GM23338 (cell line): Measurements from ENCODE around the gene TAF1A. TPM values are rescaled to one million over a fixed set of nuclear protein-coding genes. Genes with fewer than 3 reads are reported as not detected.

Experiments used
- ATAC-seq: fragments of 200-7000 bp; cut with Tn5 transposase; 3 replicates; pipeline ENCODE4 v1.9.1; 2020
- DNase-seq: peaks from one replicate; pipeline ENCODE4 v3.0.0-alpha.2; 2015; ENCODE audit warnings: low spot score
- H2AFZ ChIP-seq: fragments of 200-600 bp; sonication (generic); 2 replicates; pipeline ENCODE4 v1.8.0; 2016; ENCODE audit warnings: antibody characterized with exemption, mild to moderate bottlenecking, moderate library complexity
- H3F3A ChIP-seq: fragments of 200-600 bp; sonication (generic); replicated peaks from 2 replicates; pipeline ENCODE4 v1.8.0; 2017; ENCODE audit warnings: antibody characterized with exemption, mixed run types, low read depth
- H3K27ac ChIP-seq: fragments of 200-600 bp; sonication (generic); 2 replicates; pipeline ENCODE4 v1.6.1; 2016; ENCODE audit warnings: low read depth
- H3K27me3 ChIP-seq: fragments of 200-600 bp; sonication (generic); 2 replicates; pipeline ENCODE4 v1.8.0; 2016; ENCODE audit warnings: mild to moderate bottlenecking, mixed run types, moderate library complexity; ENCODE audit not compliant: insufficient read depth
- H3K36me3 ChIP-seq: fragments of 200-600 bp; sonication (generic); 2 replicates; pipeline ENCODE4 v1.8.0; 2016; ENCODE audit warnings: mild to moderate bottlenecking; ENCODE audit not compliant: insufficient read depth
- H3K4me1 ChIP-seq: fragments of 200-600 bp; sonication (generic); 2 replicates; pipeline ENCODE4 v1.8.0; 2016; ENCODE audit warnings: mild to moderate bottlenecking, moderate library complexity; ENCODE audit not compliant: insufficient read depth
- H3K4me2 ChIP-seq: fragments of 200-600 bp; sonication (generic); 2 replicates; pipeline ENCODE4 v1.7.1; 2017; ENCODE audit warnings: mixed run types
- H3K4me3 ChIP-seq: fragments of 200-600 bp; sonication (generic); 2 replicates; pipeline ENCODE4 v1.6.1; 2016; ENCODE audit warnings: mixed run types
- H3K79me2 ChIP-seq: fragments of 200-600 bp; sonication (generic); replicated peaks from 2 replicates; pipeline ENCODE4 v1.8.0; 2017; ENCODE audit warnings: mild to moderate bottlenecking; ENCODE audit not compliant: insufficient read depth
- H3K9me2 ChIP-seq: fragments of 200-600 bp; sonication (generic); 2 replicates; pipeline ENCODE4 v1.8.0; 2017; ENCODE audit not compliant: insufficient read depth
- H4K20me1 ChIP-seq: fragments of 200-600 bp; sonication (generic); replicated peaks from 2 replicates; pipeline ENCODE4 v1.8.0; 2017; ENCODE audit warnings: mild to moderate bottlenecking; ENCODE audit not compliant: insufficient read depth
- H3K27ac Mint-ChIP-seq: 2 replicates; pipeline ENCODE4 v1.8.0; 2020; ENCODE audit warnings: inconsistent platforms, mild to moderate bottlenecking, moderate library complexity, mixed read lengths
- H3K27me3 Mint-ChIP-seq: 3 replicates; pipeline ENCODE4 v1.8.0; 2022; ENCODE audit warnings: low read depth, mild to moderate bottlenecking, moderate library complexity, mixed read lengths, inconsistent platforms; ENCODE audit not compliant: insufficient read depth, poor library complexity
- H3K36me3 Mint-ChIP-seq: 3 replicates; pipeline ENCODE4 v1.8.0; 2021; ENCODE audit warnings: low read depth, mild to moderate bottlenecking, inconsistent platforms, moderate library complexity, mixed read lengths
- H3K4me1 Mint-ChIP-seq: 3 replicates; pipeline ENCODE4 v1.8.0; 2020; ENCODE audit warnings: mild to moderate bottlenecking, inconsistent platforms, mixed read lengths
- H3K4me3 Mint-ChIP-seq: 3 replicates; pipeline ENCODE4 v1.8.0; 2021; ENCODE audit warnings: moderate library complexity, mild to moderate bottlenecking, inconsistent platforms, mixed read lengths
- H3K9me3 Mint-ChIP-seq: 3 replicates; pipeline ENCODE4 v1.8.0; 2020; ENCODE audit warnings: moderate library complexity, mild to moderate bottlenecking, inconsistent platforms, mixed read lengths
- CREB1 ChIP-seq: fragments of 250-450 bp; sonication (Bioruptor Pico); IDR thresholded peaks from 2 replicates; pipeline ENCODE4 v1.5.0; 2020; ENCODE audit warnings: low read depth, mild to moderate bottlenecking, moderate library complexity
- EZH2 ChIP-seq: fragments of 200-600 bp; sonication (generic); IDR thresholded peaks from one replicate; pipeline ENCODE4 v1.8.0; 2017; ENCODE audit warnings: antibody characterized with exemption, mild to moderate bottlenecking, low read depth; ENCODE audit not compliant: unreplicated experiment
- EZH2phosphoT487 ChIP-seq: fragments of 200-600 bp; sonication (generic); IDR thresholded peaks from one replicate; pipeline ENCODE4 v1.8.1; 2018; ENCODE audit warnings: antibody characterized with exemption; ENCODE audit not compliant: unreplicated experiment
- JUNB ChIP-seq: IDR thresholded peaks from one replicate; pipeline ENCODE4 v1.6.1; 2016; ENCODE audit warnings: antibody characterized with exemption; ENCODE audit not compliant: unreplicated experiment
- NANOG ChIP-seq: IDR thresholded peaks from 2 replicates; pipeline ENCODE4 v1.6.1; 2016; ENCODE audit warnings: antibody characterized with exemption, borderline replicate concordance
- POLR2AphosphoS5 ChIP-seq: IDR thresholded peaks from 2 replicates; pipeline ENCODE4 v1.6.1; 2016; ENCODE audit warnings: antibody characterized with exemption, low read depth
- STAT1 ChIP-seq: IDR thresholded peaks from one replicate; pipeline ENCODE4 v1.6.1; 2016; ENCODE audit warnings: antibody characterized with exemption; ENCODE audit not compliant: unreplicated experiment
- ZNF114 ChIP-seq: fragments of 250-450 bp; sonication (Bioruptor Pico); IDR thresholded peaks from 2 replicates; pipeline ENCODE4 v1.5.0; 2020; ENCODE audit warnings: mild to moderate bottlenecking, moderate library complexity
- ZNF331 ChIP-seq: fragments of 250-450 bp; sonication (Bioruptor Pico); IDR thresholded peaks from 2 replicates; pipeline ENCODE4 v1.5.0; 2020; ENCODE audit warnings: low read depth, mild to moderate bottlenecking, moderate library complexity
- polyA plus RNA-seq: library from polyadenylated mRNA; unstranded; fragments of >200 nt; fragmentation: Nextera tagmentation; extraction: Ambion mirVana; gene quantifications from 2 replicates; pipeline ENCODE4 v1.2.1, GENCODE V29; 2016
- total RNA-seq: library from RNA; depleted of rRNA; stranded (reverse); fragments of >200 nt; shearing (Covaris generic); gene quantifications from 2 replicates; pipeline ENCODE4 v1.2.3, GENCODE V29; 2014
- TF ChIP-seq, protein P1 (sequence below), 2 experiments: fragments of 200-600 bp in 1 of 2; sonication (generic) in 1 of 2; conservative IDR thresholded peaks; 2 replicates each; pipeline versions ENCODE4 v1.5.1 to v1.6.1; 2016 to 2017; ENCODE audit warnings: antibody characterized with exemption in 2 of 2, low read depth in 2 of 2, mild to moderate bottlenecking in 2 of 2, moderate library complexity in 1 of 2
- TF ChIP-seq, protein P2 (sequence below): IDR thresholded peaks from 2 replicates; pipeline ENCODE4 v1.6.1; 2016; ENCODE audit warnings: antibody characterized with exemption
- TF ChIP-seq, protein P3 (sequence below): IDR thresholded peaks from one replicate; pipeline ENCODE4 v1.6.1; 2018; ENCODE audit warnings: antibody characterized with exemption; ENCODE audit not compliant: unreplicated experiment

The TAF1A gene
- total and polyA plus RNA-seq, 2 experiments from 2014 or later = 5.5 to 13.3 TPM

DNA sequence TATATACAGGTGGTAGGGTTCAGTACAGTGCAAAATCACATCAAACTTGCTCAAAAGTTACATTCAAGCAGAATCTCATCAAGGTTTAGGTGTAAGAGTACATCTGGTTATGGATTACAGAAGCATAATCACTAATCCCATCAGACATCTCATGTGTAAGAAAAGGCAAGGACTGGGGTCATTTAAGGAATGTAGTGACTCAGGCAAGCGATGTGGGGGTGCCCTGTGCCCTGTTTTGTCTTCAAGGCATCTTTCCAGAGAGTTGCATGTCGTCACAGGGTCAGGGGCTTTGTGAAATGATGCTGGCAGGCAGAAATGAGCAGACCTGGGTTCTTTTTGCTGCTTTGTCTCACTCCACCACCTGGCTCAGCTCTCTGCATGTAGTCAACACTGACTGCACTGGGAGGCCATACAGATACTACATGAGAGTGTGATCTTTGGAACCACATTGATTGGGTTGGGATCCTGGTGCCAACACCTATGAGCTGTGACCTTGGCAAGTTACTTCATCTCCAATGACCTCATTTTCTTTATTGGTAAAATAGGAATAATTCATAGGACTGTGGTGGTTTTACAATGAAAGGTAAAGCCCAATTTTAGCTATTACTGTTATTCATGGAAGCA lies 33.6 kb downstream of the TAF1A start (continued):
- TF ChIP-seq, protein P1, sequence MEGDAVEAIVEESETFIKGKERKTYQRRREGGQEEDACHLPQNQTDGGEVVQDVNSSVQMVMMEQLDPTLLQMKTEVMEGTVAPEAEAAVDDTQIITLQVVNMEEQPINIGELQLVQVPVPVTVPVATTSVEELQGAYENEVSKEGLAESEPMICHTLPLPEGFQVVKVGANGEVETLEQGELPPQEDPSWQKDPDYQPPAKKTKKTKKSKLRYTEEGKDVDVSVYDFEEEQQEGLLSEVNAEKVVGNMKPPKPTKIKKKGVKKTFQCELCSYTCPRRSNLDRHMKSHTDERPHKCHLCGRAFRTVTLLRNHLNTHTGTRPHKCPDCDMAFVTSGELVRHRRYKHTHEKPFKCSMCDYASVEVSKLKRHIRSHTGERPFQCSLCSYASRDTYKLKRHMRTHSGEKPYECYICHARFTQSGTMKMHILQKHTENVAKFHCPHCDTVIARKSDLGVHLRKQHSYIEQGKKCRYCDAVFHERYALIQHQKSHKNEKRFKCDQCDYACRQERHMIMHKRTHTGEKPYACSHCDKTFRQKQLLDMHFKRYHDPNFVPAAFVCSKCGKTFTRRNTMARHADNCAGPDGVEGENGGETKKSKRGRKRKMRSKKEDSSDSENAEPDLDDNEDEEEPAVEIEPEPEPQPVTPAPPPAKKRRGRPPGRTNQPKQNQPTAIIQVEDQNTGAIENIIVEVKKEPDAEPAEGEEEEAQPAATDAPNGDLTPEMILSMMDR (conservative IDR thresholded peaks at IDR 0.05; ENCODE audit: low read depth in 2 of 2) = no peak
- TF ChIP-seq NANOG (no peak), JUNB (no peak), POLR2AphosphoS5 (no peak), ZNF114 (CRISPR knock-in tag) (no peak), STAT1 (no peak), EZH2phosphoT487 (no peak), CREB1 (no peak), ZNF331 (CRISPR knock-in tag) (no peak), EZH2 (no peak)
- TF ChIP-seq, protein P2, sequence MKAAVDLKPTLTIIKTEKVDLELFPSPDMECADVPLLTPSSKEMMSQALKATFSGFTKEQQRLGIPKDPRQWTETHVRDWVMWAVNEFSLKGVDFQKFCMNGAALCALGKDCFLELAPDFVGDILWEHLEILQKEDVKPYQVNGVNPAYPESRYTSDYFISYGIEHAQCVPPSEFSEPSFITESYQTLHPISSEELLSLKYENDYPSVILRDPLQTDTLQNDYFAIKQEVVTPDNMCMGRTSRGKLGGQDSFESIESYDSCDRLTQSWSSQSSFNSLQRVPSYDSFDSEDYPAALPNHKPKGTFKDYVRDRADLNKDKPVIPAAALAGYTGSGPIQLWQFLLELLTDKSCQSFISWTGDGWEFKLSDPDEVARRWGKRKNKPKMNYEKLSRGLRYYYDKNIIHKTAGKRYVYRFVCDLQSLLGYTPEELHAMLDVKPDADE = no peak

DNA sequence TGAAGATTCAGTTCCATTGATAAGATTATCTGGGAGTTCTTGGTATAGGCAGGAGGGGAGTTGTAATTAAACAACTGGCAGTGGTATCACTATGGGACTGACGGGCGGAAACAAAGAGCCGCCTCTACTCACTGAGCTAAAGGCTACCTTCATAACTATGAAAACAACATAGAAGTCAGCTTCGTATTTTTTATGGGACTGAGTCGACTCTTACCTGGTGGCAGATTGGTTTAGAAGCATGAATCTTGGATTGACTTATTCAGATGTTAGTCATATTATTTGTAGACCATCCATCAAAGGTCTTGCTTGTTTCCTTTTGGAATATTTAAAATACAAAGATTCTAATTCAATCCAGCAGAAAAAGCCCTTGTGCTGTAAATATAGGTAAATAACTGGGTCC lies 35.6 kb downstream of the TAF1A start:
- Histone ChIP-seq H3K4me1 (no peaks in the 10 kb centered on the region), H3F3A (no peaks in the 10 kb centered on the region), H3K9me2 (no peaks in the 10 kb centered on the region), H3K36me3 (peaks cover 11% of the 10 kb centered on the region; the same call in 1 of the 2 replicates), H3K27me3 (no peaks in the 10 kb centered on the region), H2AFZ (no peak overlapping the region), H3K4me2 (no peak overlapping the region), H3K79me2 (no peaks in the 10 kb centered on the region), H3K4me3 (no peak overlapping the region), H4K20me1 (no peaks in the 10 kb centered on the region), H3K27ac (no peak overlapping the region)
- no peaks in the 10 kb centered on the region for H3K4me1 Mint-ChIP-seq
- DNase-seq = no peak
- H3K27ac Mint-ChIP-seq = 0 out of 2 replicates have a peak overlapping the region, but pooled peaks have one; percentile 29
- TF ChIP-seq, protein P3, sequence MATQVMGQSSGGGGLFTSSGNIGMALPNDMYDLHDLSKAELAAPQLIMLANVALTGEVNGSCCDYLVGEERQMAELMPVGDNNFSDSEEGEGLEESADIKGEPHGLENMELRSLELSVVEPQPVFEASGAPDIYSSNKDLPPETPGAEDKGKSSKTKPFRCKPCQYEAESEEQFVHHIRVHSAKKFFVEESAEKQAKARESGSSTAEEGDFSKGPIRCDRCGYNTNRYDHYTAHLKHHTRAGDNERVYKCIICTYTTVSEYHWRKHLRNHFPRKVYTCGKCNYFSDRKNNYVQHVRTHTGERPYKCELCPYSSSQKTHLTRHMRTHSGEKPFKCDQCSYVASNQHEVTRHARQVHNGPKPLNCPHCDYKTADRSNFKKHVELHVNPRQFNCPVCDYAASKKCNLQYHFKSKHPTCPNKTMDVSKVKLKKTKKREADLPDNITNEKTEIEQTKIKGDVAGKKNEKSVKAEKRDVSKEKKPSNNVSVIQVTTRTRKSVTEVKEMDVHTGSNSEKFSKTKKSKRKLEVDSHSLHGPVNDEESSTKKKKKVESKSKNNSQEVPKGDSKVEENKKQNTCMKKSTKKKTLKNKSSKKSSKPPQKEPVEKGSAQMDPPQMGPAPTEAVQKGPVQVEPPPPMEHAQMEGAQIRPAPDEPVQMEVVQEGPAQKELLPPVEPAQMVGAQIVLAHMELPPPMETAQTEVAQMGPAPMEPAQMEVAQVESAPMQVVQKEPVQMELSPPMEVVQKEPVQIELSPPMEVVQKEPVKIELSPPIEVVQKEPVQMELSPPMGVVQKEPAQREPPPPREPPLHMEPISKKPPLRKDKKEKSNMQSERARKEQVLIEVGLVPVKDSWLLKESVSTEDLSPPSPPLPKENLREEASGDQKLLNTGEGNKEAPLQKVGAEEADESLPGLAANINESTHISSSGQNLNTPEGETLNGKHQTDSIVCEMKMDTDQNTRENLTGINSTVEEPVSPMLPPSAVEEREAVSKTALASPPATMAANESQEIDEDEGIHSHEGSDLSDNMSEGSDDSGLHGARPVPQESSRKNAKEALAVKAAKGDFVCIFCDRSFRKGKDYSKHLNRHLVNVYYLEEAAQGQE = no peak
- TF ChIP-seq, protein P1 (conservative IDR thresholded peaks at IDR 0.05; ENCODE audit: low read depth in 2 of 2) = no peak
- no peak for ATAC-seq
- H3K4me3 Mint-ChIP-seq = no peak overlapping the region
- H3K36me3 Mint-ChIP-seq = peaks cover 12% of the 10 kb centered on the region; the same call in 2 of the 3 replicates
- peaks cover 4% of the 10 kb centered on the region for H3K27me3 Mint-ChIP-seq
- no peaks in the 10 kb centered on the region for H3K9me3 Mint-ChIP-seq
